ENCODE data around the gene DAGLB.

- TF ChIP-seq CTCF (conservative IDR thresholded peaks at IDR 0.05; ENCODE audit: low read length) (no peak), EZH2phosphoT487 (IDR thresholded peaks at IDR 0.05; ENCODE audit: borderline replicate concordance, low read depth, low read length) (no peak)
Measured at GRCh38 chr7:6495597-6496262, 48.0 kb upstream of the DAGLB start.

Data from OCI-LY7 (cell line).